OCI-LY3 (cell line): ENCODE results near the gene PLAAT2.

Source experiments
- H2AFZ ChIP-seq: fragments of 200-600, 300-600 bp; shearing (Covaris generic); 2 replicates; pipeline ENCODE4 v1.6.0; 2014; ENCODE audit warnings: antibody characterized with exemption, low read depth, low read length
- H3K27ac ChIP-seq: fragments of 200-600, 300-600 bp; sonication (generic); 2 replicates; pipeline ENCODE4 v1.5.1; 2014; ENCODE audit warnings: mild to moderate bottlenecking, low read length, moderate library complexity, mixed read lengths
- H3K27me3 ChIP-seq: fragments of 200-600, 300-600 bp; sonication (generic); 2 replicates; pipeline ENCODE4 v1.6.1; 2014; ENCODE audit warnings: low read depth, low read length, mixed read lengths
- H3K36me3 ChIP-seq: fragments of 200-600, 300-600 bp; sonication (generic); replicated peaks from 2 replicates; pipeline ENCODE3; 2014; ENCODE audit warnings: low read depth, low read length, mixed read lengths
- H3K4me1 ChIP-seq: fragments of 300-600, 200-600 bp; sonication (generic); 2 replicates; pipeline ENCODE4 v1.6.1; 2014; ENCODE audit warnings: low read length, mixed read lengths
- H3K4me2 ChIP-seq: fragments of 200-600, 300-600 bp; sonication (generic); 2 replicates; pipeline ENCODE4 v1.6.1; 2014; ENCODE audit warnings: low read length, mixed read lengths
- H3K4me3 ChIP-seq: fragments of 300-600, 200-600 bp; sonication (generic); 2 replicates; pipeline ENCODE4 v1.5.1; 2014; ENCODE audit warnings: antibody characterized with exemption, mild to moderate bottlenecking, low read length, moderate library complexity
- H3K79me2 ChIP-seq: fragments of 300-600, 200-600 bp; shearing (Covaris generic); 2 replicates; pipeline ENCODE4 v1.6.1; 2014; ENCODE audit warnings: mild to moderate bottlenecking, low read length, mixed read lengths
- H3K9ac ChIP-seq: fragments of 300-600, 200-600 bp; shearing (Covaris generic); 2 replicates; pipeline ENCODE4 v1.6.0; 2014; ENCODE audit warnings: mild to moderate bottlenecking, low read length, moderate library complexity
- H3K9me3 ChIP-seq: fragments of 200-600, 300-600 bp; shearing (Covaris generic); 2 replicates; pipeline ENCODE4 v1.6.1; 2014; ENCODE audit warnings: low read length, mixed read lengths; ENCODE audit not compliant: insufficient read depth
- H4K20me1 ChIP-seq: fragments of 200-600, 300-600 bp; sonication (generic); 2 replicates; pipeline ENCODE4 v1.6.1; 2016; ENCODE audit warnings: low read length, mixed read lengths; ENCODE audit not compliant: insufficient read depth
- EZH2phosphoT487 ChIP-seq: fragments of 200-600 bp; shearing (Covaris generic); IDR thresholded peaks from 2 replicates; pipeline ENCODE4 v1.6.1; 2018; ENCODE audit warnings: antibody characterized with exemption, mixed run types, low read depth
- TF ChIP-seq, protein P1 (sequence below): fragments of 200-600, 300-600 bp; sonication (generic); IDR thresholded peaks from 2 replicates; pipeline ENCODE4 v1.5.1; 2014; ENCODE audit warnings: antibody characterized with exemption, low read length, low read depth

PLAAT2 gene

DNA sequence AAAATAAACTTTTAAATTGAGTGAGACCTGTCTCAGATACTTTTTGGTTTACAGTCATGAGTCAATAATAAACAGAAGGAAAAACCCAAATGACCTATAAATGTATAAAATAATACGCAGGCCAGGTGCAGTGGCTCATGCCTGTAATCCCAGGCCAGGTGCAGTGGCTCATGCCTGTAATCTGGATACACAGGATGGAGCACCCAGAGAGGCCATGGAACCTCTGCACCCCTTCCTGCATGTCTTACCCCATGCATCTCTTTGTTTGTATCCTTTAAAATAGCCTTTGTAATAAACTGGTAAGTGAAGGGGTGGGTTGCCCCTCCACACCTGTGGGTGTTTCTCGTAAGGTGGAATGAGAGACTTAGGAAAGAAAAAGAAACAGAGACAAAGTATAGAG lies 35.5 kb downstream of the PLAAT2 start:
- Histone ChIP-seq H4K20me1 (no peaks in the 10 kb centered on the region), H3K27me3 (peaks cover 7% of the 10 kb centered on the region), H2AFZ (no peak overlapping the region), H3K4me3 (no peak overlapping the region), H3K36me3 (no peaks in the 10 kb centered on the region), H3K9ac (no peak overlapping the region), H3K4me1 (peaks cover 9% of the 10 kb centered on the region), H3K79me2 (no peaks in the 10 kb centered on the region), H3K4me2 (no peak overlapping the region), H3K9me3 (no peaks in the 10 kb centered on the region), H3K27ac (no peak overlapping the region)
- TF ChIP-seq, protein P1, sequence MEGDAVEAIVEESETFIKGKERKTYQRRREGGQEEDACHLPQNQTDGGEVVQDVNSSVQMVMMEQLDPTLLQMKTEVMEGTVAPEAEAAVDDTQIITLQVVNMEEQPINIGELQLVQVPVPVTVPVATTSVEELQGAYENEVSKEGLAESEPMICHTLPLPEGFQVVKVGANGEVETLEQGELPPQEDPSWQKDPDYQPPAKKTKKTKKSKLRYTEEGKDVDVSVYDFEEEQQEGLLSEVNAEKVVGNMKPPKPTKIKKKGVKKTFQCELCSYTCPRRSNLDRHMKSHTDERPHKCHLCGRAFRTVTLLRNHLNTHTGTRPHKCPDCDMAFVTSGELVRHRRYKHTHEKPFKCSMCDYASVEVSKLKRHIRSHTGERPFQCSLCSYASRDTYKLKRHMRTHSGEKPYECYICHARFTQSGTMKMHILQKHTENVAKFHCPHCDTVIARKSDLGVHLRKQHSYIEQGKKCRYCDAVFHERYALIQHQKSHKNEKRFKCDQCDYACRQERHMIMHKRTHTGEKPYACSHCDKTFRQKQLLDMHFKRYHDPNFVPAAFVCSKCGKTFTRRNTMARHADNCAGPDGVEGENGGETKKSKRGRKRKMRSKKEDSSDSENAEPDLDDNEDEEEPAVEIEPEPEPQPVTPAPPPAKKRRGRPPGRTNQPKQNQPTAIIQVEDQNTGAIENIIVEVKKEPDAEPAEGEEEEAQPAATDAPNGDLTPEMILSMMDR, result no peak
- TF ChIP-seq EZH2phosphoT487, result no peak

DNA sequence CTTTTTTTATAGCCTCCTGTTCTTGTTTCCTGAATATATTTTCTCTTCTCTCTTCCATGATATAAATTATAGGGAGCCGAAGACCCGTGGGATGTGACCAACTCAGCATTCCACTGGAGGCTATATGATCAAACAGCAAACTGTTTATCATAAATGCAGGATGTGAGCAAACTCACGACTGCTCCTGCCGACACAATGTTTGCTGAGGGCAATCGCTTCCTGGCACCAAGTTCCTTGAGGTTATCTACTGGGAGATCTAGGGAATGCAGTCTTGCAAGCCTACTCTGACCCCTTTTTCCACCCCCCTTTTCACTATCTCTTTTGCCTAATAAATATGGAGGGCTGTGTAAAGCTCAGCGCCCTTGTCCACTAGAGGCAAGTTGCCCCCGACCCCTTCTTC lies 40.0 kb downstream of the PLAAT2 start:
- no peaks in the 10 kb centered on the region for H3K79me2 ChIP-seq
- H3K36me3 ChIP-seq, result no peaks in the 10 kb centered on the region
- H3K9me3 ChIP-seq, result no peaks in the 10 kb centered on the region
- peaks cover 17% of the 10 kb centered on the region; the same call in 1 of the 2 replicates for H3K27me3 ChIP-seq
- H3K9ac ChIP-seq, result no peak overlapping the region
- H4K20me1 ChIP-seq, result no peaks in the 10 kb centered on the region
- TF ChIP-seq, protein P1, result no peak
- TF ChIP-seq EZH2phosphoT487, result no peak
- no peak overlapping the region for H3K4me3 ChIP-seq
- no peak overlapping the region for H3K27ac ChIP-seq
- no peaks in the 10 kb centered on the region for H3K4me1 ChIP-seq
- no peak overlapping the region for H2AFZ ChIP-seq
- H3K4me2 ChIP-seq, result no peak overlapping the region

DNA sequence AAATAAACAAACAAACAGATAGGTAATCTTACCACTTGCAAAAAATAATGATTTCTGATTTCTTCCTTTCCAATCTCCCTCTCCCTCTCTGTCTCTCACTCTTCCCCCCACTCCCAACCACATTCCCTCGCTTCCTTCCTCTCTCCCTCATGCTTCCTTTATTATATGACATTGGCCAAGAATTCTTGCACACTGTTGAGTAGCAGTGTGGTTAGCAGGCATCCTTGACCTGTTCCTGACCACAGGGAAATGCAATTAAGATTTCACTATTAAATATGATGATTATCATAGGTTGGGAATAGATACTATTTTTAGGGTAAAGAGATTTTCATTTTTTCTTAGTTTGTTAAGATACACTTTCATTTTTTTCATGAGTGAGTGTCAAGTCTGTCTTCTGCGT lies 41.3 kb downstream of the PLAAT2 start:
- Histone ChIP-seq H3K9ac (no peak overlapping the region), H3K36me3 (no peaks in the 10 kb centered on the region), H3K27ac (no peak overlapping the region), H3K4me2 (no peak overlapping the region), H4K20me1 (no peaks in the 10 kb centered on the region), H3K4me1 (no peaks in the 10 kb centered on the region), H3K4me3 (no peak overlapping the region), H3K27me3 (peaks cover 17% of the 10 kb centered on the region; the same call in 1 of the 2 replicates), H3K79me2 (no peaks in the 10 kb centered on the region), H2AFZ (no peak overlapping the region), H3K9me3 (no peaks in the 10 kb centered on the region)
- TF ChIP-seq, protein P1, result no peak
- no peak for TF ChIP-seq EZH2phosphoT487

DNA sequence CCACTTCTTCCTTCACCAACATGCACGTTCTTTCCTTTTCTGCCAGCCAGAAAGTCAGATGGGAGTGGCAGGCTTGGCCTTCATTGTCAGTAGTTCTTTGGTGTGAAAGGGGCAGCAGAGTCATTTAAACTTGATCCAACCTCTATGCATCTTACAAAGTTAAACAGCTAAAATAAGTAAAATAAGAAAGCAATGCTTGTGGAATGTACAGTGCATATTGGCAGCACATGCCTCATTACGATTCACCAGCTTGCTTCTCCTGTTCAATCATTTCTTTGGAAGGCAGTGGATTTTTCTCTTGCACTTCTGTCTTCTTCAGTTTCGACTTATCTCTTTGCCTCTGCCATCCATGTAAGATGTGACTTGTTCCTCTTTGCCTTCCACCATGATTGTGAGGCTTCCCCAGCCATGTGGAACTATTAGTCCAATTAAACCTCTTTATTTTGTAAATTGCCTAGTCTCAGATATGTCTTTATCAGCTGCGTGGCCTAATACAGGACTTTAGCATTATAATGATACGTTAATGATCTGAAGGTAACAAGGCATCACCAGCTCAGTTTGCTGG lies 42.5 kb downstream of the PLAAT2 start:
- no peak overlapping the region for H3K27ac ChIP-seq
- H3K9me3 ChIP-seq, result no peaks in the 10 kb centered on the region
- no peaks in the 10 kb centered on the region for H4K20me1 ChIP-seq
- H3K27me3 ChIP-seq, result peaks cover 17% of the 10 kb centered on the region; the same call in 1 of the 2 replicates
- no peak overlapping the region for H2AFZ ChIP-seq
- H3K36me3 ChIP-seq, result no peaks in the 10 kb centered on the region
- TF ChIP-seq EZH2phosphoT487, result no peak
- TF ChIP-seq, protein P1, result no peak
- no peak overlapping the region for H3K9ac ChIP-seq
- H3K4me2 ChIP-seq, result no peak overlapping the region
- no peaks in the 10 kb centered on the region for H3K79me2 ChIP-seq
- no peaks in the 10 kb centered on the region for H3K4me1 ChIP-seq
- no peak overlapping the region for H3K4me3 ChIP-seq
